ENCODE results near the gene MFSD11.
A peak's percentile ranks its signal among the peaks of the same experiment; 100 is the strongest.
"Not testable (repeated sequence)": the region's sequence is repeated elsewhere in the genome, so short reads cannot be mapped to it uniquely, and the experiment has no call there.

MFSD11 gene

DNA sequence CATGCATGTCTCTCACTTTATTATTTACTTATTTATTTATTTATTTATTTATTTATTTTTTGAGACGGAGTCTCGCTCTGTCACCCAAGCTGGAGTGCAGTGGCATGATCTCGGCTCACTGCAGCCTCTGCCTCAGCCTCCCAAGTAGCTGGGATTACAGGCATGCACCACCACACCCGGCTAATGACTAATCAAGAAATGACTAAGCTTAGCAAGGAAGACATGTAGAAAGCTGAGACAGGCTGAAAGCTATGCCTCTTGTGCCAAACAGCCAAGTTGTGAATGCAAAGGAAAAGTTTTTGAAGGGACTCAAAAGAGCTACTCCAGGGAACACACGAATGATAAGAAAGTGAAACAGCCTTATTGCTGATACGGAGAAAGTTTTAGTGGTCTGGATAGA lies 7.9 kb downstream of the MFSD11 start:
- not testable (repeated sequence) for DNase-seq (ENCODE audit: low read depth in 2 of 3, low spot score in 2 of 3)

GRCh38 chr17:76747716-76748363 lies 9.9 kb downstream of the MFSD11 start:
- DNase-seq (ENCODE audit: low read depth in 2 of 3, low spot score in 2 of 3), result no peak

DNA sequence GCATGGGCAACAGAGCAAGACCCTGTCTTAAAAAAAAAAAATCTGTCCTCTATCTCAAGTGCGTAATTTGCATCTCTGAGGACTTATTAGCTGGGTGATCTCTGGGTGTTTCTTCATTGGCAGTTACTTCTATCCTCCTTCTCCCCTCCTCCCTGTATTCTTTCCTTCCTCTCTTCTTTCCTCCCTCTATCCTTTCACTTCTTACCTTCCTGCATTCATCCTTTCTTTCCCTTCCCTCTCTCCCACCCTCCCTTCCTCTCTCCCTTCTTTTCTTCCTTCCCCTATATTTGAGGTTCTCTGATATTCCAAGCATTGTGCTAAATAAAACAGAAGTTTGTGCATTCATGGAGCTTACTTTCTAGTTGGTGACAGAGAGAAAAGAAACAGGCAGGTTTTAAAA lies 10.7 kb downstream of the MFSD11 start:
- no peak for DNase-seq (ENCODE audit: low read depth in 2 of 3, low spot score in 2 of 3)

GRCh38 chr17:76751416-76751993 lies 13.6 kb downstream of the MFSD11 start:
- no peak for DNase-seq (ENCODE audit: low read depth in 2 of 3, low spot score in 2 of 3)

GRCh38 chr17:76752006-76752405 lies 14.1 kb downstream of the MFSD11 start:
- DNase-seq (ENCODE audit: low read depth in 2 of 3, low spot score in 2 of 3), result no peak

GRCh38 chr17:76753061-76753961 lies 15.4 kb downstream of the MFSD11 start:
- DNase-seq (ENCODE audit: low read depth in 2 of 3, low spot score in 2 of 3), result no peak

- DNase-seq (ENCODE audit: low read depth in 2 of 3, low spot score in 2 of 3), result no peak
Measured at GRCh38 chr17:76755285-76755684, 17.4 kb downstream of the MFSD11 start.

DNA sequence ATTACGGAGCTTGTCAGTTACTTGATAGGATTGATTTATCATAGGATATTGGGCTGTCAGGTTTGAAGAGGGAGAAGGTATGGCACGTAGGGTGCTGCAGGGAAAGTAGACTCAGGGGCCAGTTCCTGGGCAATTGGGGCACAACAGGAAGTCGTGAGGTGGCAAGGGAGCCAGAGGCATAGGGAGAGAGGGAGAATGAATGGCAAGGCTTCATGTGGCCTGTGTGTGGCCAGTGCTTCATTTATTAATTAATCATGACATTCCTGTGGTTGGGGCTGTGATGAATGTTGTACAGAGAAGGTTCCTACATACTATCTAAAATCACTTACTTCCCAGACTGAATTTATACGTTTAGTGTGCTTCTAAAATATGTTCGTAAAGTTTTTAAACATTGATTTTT lies 19.3 kb downstream of the MFSD11 start:
- DNase-seq (ENCODE audit: low read depth in 2 of 3, low spot score in 2 of 3), result no peak

DNA sequence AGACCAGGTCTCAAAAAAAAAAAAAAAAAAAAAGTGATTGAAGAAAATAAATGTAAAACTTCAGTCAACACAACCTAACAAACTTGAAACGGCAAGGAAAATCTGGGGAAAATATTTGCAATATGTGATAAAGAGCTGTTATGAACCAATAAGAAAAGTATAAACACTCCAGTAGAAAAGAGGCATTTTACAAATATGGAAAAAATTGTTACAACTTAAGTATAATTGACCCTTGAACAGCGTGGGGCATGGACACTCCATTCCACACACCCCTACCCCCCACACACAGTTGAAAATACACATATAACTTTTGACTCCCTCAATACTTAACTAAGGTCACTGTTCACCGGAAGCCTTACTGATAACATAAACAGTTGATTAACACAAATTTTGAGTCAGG lies 20.7 kb downstream of the MFSD11 start:
- no peak for DNase-seq (ENCODE audit: low read depth in 2 of 3, low spot score in 2 of 3)

- peak in 2 of 3 experiments; percentile 9 to 24 for DNase-seq (ENCODE audit: low read depth in 2 of 3, low spot score in 2 of 3)
Measured at GRCh38 chr17:76772842-76773525, 35.1 kb downstream of the MFSD11 start.

GRCh38 chr17:76775021-76775600 lies 37.2 kb downstream of the MFSD11 start:
- DNase-seq (ENCODE audit: low read depth in 2 of 3, low spot score in 2 of 3), result no peak

DNA sequence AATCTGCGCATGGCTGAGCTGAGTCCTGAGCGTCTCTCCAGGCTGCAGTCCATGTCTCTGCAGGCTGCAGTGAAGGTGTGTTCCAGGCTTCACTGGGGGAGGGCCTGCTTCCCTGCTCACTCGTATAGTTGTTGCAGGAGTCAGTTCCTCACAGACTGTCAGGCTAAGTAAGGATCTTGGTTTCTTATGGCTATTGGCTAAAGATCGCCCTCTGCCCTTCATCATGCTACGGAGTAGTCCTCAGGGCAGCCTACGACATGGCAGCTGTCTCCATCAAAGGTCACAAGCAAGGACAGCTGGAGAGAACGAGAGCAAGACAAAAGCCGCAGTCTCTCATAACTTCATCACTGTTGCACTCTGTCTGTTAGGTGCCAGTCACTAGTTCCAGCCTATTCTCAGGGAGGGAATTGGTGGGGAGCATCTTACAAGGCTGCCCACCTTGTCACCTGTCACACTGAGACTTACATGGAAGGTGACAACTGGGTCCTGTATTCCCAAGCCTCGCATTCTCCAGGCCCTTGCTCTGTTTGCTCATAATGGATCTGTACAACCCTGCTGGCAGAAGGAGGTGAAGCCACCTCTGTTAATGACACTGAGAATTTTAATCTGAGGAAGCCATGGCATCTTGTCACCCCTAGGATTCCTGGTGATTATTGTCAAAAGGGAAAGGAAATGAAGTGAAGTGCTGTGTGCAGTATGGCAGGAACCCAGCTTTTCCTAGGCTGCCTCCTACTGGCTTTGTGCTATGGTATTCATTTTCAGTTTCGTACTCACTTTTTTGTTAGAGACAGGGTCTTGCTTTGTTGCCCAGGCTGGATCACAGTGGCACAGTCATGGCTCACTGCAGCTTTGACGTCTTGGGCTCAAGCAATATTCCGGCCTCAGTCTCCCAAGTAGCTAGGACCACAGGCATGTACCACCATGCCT lies 43.4 kb downstream of the MFSD11 start:
- no peak for DNase-seq (ENCODE audit: low read depth in 2 of 3, low spot score in 2 of 3)

GRCh38 chr17:76783146-76783545 lies 45.2 kb downstream of the MFSD11 start:
- no peak for DNase-seq (ENCODE audit: low read depth in 2 of 3, low spot score in 2 of 3)

DNA sequence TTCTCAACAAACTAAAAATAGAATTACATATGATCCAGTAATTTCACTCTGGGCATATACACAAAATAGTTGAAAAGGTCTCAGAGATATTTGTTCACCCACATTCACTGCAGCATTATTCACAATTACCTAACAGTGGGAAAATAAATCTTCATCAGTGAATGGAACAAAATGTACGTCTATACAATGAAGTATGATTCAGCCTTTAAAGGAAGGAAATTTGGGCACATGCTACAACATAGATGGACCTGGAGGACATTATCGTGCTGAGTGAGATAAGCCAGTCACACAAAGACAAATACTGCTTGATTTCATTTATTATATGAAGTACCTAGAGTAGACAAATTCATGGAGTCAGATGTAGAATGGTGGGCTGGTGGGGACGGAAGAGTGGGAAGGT lies 47.0 kb downstream of the MFSD11 start:
- DNase-seq (ENCODE audit: low read depth in 2 of 3, low spot score in 2 of 3), result no peak

DNA sequence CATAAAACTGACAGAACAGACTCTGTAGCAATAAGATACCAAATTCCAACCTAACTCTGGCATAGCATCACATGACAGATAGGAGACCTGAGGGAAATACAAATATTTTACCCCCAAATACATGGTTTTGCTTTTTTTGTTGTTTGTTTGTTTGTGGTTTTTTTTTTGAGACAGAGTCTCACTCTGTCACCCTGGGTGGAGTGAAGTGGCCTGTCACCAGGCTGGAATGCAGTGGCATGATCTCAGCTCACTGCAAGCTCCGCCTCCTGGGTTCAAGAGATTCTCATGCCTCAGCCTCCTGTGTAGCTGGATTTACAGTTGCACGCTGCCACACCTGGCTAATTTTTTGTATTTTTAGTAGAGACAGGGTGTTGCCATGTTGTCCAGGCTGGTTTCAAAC lies 49.9 kb downstream of the MFSD11 start:
- not testable (repeated sequence) for DNase-seq (ENCODE audit: low read depth in 2 of 3, low spot score in 2 of 3)

GRCh38 chr17:76789235-76789788 lies 51.4 kb downstream of the MFSD11 start:
- no peak for DNase-seq (ENCODE audit: low read depth in 2 of 3, low spot score in 2 of 3)

DNA sequence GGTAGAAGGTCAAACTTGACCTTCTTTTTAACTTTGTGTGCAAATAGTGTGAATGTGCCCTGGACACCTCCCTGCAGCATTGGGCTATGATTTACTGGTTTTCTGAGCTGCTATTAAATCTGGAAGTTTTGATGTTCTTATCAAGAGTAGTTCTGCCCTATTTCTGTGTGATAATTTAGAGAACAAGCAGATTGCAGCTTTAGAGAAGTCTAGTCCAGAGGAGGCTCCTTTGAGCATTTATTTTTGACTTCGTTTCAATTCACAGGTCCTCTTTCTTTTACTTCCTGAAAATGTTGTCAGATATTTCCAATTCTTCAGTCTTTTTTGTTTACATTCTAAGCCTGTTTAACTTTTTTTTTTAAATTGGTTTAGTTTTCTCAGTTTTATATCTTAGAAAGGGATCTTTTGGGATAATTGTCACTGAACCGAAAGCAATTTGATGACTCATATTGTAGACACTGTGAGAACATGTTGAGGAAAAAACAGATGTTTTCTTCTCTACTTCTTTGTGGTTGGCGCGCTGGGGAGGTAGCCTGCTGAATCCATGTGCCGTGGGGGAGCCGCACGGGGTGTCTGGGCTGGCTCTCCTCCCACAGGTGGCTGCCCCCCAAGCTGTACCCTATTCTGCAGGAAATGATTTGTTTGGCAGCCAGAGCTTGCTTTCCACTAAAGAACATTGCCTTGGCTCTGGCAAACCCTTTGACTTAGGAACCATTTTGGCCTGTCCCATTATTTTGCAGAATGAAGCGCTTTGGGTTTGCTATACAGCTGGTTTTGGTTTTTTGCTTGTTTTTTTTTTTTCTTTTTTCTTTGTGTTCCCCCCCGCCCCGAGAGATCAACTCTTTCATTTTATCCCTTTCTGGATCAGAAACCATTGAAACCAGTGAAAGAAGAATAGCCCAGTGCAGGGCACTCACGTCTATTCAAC lies 53.4 kb downstream of the MFSD11 start:
- DNase-seq (ENCODE audit: low read depth in 2 of 3, low spot score in 2 of 3), result peak in 1 of 3 experiments; percentile 6

DNA sequence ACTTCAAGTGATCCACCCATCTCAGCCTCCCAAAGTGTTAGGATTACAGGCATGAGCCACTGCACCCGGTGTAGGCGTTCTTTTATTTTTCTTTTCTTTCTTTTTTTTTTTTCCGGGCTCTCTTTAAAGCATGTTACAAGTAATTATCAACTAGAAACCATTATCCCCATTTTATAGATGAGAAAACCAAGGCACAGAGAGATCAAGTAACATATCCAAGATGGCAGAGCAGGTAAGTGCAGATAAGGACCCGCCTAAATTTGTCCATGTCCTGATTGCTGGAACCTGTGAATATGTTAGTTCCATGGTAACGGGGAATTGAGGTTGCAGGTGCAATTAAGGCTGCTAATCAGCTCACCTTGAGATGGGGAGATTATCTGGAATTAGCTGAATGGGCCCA lies 54.4 kb downstream of the MFSD11 start:
- no peak for DNase-seq (ENCODE audit: low read depth in 2 of 3, low spot score in 2 of 3)

- no peak for DNase-seq (ENCODE audit: low read depth in 2 of 3, low spot score in 2 of 3)
Measured at GRCh38 chr17:76793775-76794174, 55.9 kb downstream of the MFSD11 start.

Measured in activated CD8-positive, alpha-beta memory T cell treated with anti-CD3 and anti-CD28 coated beads for 48 hours (primary cell).